GM23248 (cell line): ENCODE data around the gene C19orf12. TPM values are rescaled to one million over a fixed set of nuclear protein-coding genes. Genes with fewer than 3 reads are reported as not detected.

Experiments
- DNase-seq: peaks from one replicate; pipeline ENCODE4 v3.0.0-alpha.2; 2015
- H2AFZ ChIP-seq: fragments of 200-600 bp; sonication (generic); 2 replicates; pipeline ENCODE4 v1.6.1; 2016; ENCODE audit warnings: antibody characterized with exemption
- H3F3A ChIP-seq: fragments of 200-600 bp; sonication (generic); 2 replicates; pipeline ENCODE4 v1.6.1; 2016; ENCODE audit warnings: mild to moderate bottlenecking, antibody characterized with exemption, mixed run types; ENCODE audit not compliant: insufficient read depth
- H3K27ac ChIP-seq: fragments of 200-600 bp; sonication (generic); 2 replicates; pipeline ENCODE4 v1.5.1; 2016; ENCODE audit warnings: mild to moderate bottlenecking
- H3K27me3 ChIP-seq: fragments of 200-600 bp; sonication (generic); replicated peaks from 2 replicates; pipeline ENCODE4 v1.6.1; 2016; ENCODE audit warnings: mild to moderate bottlenecking; ENCODE audit not compliant: insufficient read depth
- H3K36me3 ChIP-seq: fragments of 200-600 bp; sonication (generic); 2 replicates; pipeline ENCODE4 v1.6.1; 2016; ENCODE audit warnings: low read depth, mild to moderate bottlenecking
- H3K4me1 ChIP-seq: fragments of 200-600 bp; sonication (generic); 2 replicates; pipeline ENCODE4 v1.6.1; 2016; ENCODE audit warnings: mild to moderate bottlenecking; ENCODE audit not compliant: insufficient read depth
- H3K4me2 ChIP-seq: fragments of 200-600 bp; sonication (generic); one replicate; pipeline ENCODE4 v1.6.1; 2016; ENCODE audit warnings: mild to moderate bottlenecking; ENCODE audit not compliant: unreplicated experiment
- H3K4me3 ChIP-seq: fragments of 200-600 bp; sonication (generic); 2 replicates; pipeline ENCODE4 v1.5.1; 2016; ENCODE audit warnings: mild to moderate bottlenecking
- H3K79me2 ChIP-seq: fragments of 200-600 bp; sonication (generic); 2 replicates; pipeline ENCODE4 v1.6.1; 2016; ENCODE audit warnings: mild to moderate bottlenecking; ENCODE audit not compliant: insufficient read depth
- H3K9ac ChIP-seq: fragments of 200-600 bp; sonication (generic); 2 replicates; pipeline ENCODE4 v1.6.1; 2016; ENCODE audit warnings: mild to moderate bottlenecking
- H3K9me2 ChIP-seq: fragments of 200-600 bp; sonication (generic); 2 replicates; pipeline ENCODE4 v1.6.1; 2016; ENCODE audit warnings: mixed run types, mild to moderate bottlenecking, moderate library complexity; ENCODE audit not compliant: insufficient read depth
- H3K9me3 ChIP-seq: fragments of 200-600 bp; sonication (generic); one replicate; pipeline ENCODE4 v1.6.1; 2017; ENCODE audit warnings: low read depth
- H4K20me1 ChIP-seq: fragments of 200-600 bp; sonication (generic); 2 replicates; pipeline ENCODE4 v1.6.0; 2016; ENCODE audit not compliant: insufficient read depth
- EZH2 ChIP-seq: fragments of 200-600 bp; sonication (generic); IDR thresholded peaks from 2 replicates; pipeline ENCODE4 v1.6.1; 2018; ENCODE audit warnings: antibody characterized with exemption, mild to moderate bottlenecking; ENCODE audit not compliant: insufficient read depth, poor library complexity, severe bottlenecking
- EZH2phosphoT487 ChIP-seq: fragments of 200-600 bp; sonication (generic); IDR thresholded peaks from 2 replicates; pipeline ENCODE4 v1.6.1; 2018; ENCODE audit warnings: antibody characterized with exemption, moderate library complexity, mild to moderate bottlenecking, low read depth; ENCODE audit not compliant: insufficient read depth
- WGBS, 2 experiments: methylation state at CpG; one replicate each; pipeline ENCODE4 v1.1.6; 2015 to 2017; ENCODE audit warnings: low lambda C conversion rate in 2 of 2, low coverage in 1 of 2; ENCODE audit errors: missing lambda C conversion rate in 2 of 2; 5-methylcytosine and 5-hydroxymethylcytosine counted together
- in situ Hi-C: fragments of 300-500 bp; cut with MboI; formaldehyde crosslinking; loops from 2 replicates; pipeline ENCODE4 v1.15.0; 2020
- polyA plus RNA-seq: library from polyadenylated mRNA; unstranded; fragments of >200 nt; fragmentation: Nextera tagmentation; extraction: Ambion mirVana; gene quantifications from 2 replicates; pipeline ENCODE4 v1.2.1, GENCODE V29; 2016
- total RNA-seq: library from RNA; depleted of rRNA; stranded (reverse); fragments of >200 nt; shearing (Covaris generic); gene quantifications from 2 replicates; pipeline ENCODE4 v1.2.3, GENCODE V29; 2014

The C19orf12 gene
- total and polyA plus RNA-seq, 2 experiments from 2014 or later = 34.2 to 45.7 TPM

DNA sequence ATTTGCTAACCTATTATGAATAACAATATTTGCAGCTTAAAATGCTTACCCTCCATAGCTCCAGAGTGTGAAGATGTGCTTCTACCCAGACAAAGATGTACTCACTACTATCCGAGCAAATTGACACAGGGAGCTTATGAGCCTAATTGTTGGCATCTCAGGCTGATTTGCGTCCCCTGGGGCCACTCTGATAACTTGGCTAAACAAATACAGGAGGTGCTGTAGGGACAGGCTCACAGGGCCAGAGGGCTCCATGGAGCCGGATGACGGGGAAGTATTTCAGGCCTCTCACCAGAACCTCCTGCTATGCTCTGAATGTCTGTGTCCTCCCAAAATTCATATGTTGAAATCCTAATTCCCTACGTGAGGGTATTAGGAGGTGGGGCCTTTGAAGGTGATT, 26.7 kb upstream of the C19orf12 start:
- 44 to 52% methylated on average over 5 of the region's 5 CpGs for WGBS, 2 experiments
- no peak overlapping the region for H3K4me2 ChIP-seq
- H3K4me1 ChIP-seq = no peaks in the 10 kb centered on the region
- peaks cover 17% of the 10 kb centered on the region; the same call in 1 of the 2 replicates for H3K27me3 ChIP-seq
- H3K27ac ChIP-seq = no peak overlapping the region
- H3K36me3 ChIP-seq = no peaks in the 10 kb centered on the region
- DNase-seq = no peak
- H2AFZ ChIP-seq = no peak overlapping the region
- in situ Hi-C loops = no loop called here
- no peaks in the 10 kb centered on the region for H3K79me2 ChIP-seq
- H4K20me1 ChIP-seq = no peaks in the 10 kb centered on the region
- H3K9me2 ChIP-seq = no peaks in the 10 kb centered on the region
- H3K4me3 ChIP-seq = no peak overlapping the region
- no peak overlapping the region for H3K9ac ChIP-seq
- H3K9me3 ChIP-seq = no peaks in the 10 kb centered on the region
- TF ChIP-seq EZH2 (no peak), EZH2phosphoT487 (no peak)
- no peaks in the 10 kb centered on the region for H3F3A ChIP-seq

DNA sequence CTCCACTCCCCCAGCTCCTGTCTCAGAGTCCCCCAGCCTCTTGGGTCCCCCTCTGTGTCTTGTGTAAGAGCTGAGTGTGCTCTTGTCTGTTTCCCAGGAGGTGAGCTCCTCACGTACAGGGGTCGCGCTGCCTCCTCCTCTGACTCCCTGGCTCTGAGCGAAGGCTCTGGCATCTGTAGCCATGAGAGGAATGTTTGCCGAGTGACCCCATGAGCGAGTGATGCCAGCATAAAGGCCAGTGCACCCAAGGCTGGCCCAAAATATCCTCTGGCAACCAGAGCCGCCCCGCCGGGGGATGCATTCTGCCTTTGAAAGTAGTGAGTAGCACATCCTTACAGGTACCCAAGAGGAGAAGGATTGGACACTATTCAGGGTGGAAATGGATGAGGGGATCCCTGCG, 26.2 kb upstream of the C19orf12 start:
- Histone ChIP-seq H3K4me2 (no peak overlapping the region), H3K27ac (no peak overlapping the region), H3K27me3 (peaks cover 22% of the 10 kb centered on the region; the same call in 1 of the 2 replicates), H3K9ac (no peak overlapping the region), H3K4me1 (no peaks in the 10 kb centered on the region), H3K4me3 (no peak overlapping the region), H3K79me2 (no peaks in the 10 kb centered on the region), H3F3A (no peaks in the 10 kb centered on the region), H4K20me1 (no peaks in the 10 kb centered on the region), H3K9me3 (no peaks in the 10 kb centered on the region), H3K36me3 (no peaks in the 10 kb centered on the region), H2AFZ (no peak overlapping the region), H3K9me2 (no peaks in the 10 kb centered on the region)
- in situ Hi-C loops = no loop called here
- no peak for DNase-seq
- TF ChIP-seq EZH2phosphoT487 = no peak
- no peak for TF ChIP-seq EZH2
- WGBS, 2 experiments = 57 to 60% methylated on average over 10 of the region's 10 CpGs

- Histone ChIP-seq H3K4me2 (no peak overlapping the region), H3K4me3 (no peak overlapping the region), H3K36me3 (no peaks in the 10 kb centered on the region), H3K27me3 (peaks cover 33% of the 10 kb centered on the region), H3K27ac (no peak overlapping the region), H3K9ac (no peak overlapping the region), H3F3A (no peaks in the 10 kb centered on the region), H3K9me2 (no peaks in the 10 kb centered on the region), H2AFZ (no peak overlapping the region), H3K9me3 (no peaks in the 10 kb centered on the region), H3K4me1 (no peaks in the 10 kb centered on the region), H3K79me2 (no peaks in the 10 kb centered on the region), H4K20me1 (no peaks in the 10 kb centered on the region)
- WGBS, 2 experiments = 58 to 62% methylated on average over 11 of the region's 11 CpGs
- TF ChIP-seq EZH2 (no peak), EZH2phosphoT487 (no peak)
- DNase-seq = no peak
- in situ Hi-C loops = no loop called here
Observed at GRCh38 chr19:29737461-29738000, 22.5 kb upstream of the C19orf12 start.

- DNase-seq = no peak
- Histone ChIP-seq H3K9ac (no peak overlapping the region), H3F3A (no peaks in the 10 kb centered on the region), H3K9me3 (no peaks in the 10 kb centered on the region), H3K4me1 (no peaks in the 10 kb centered on the region), H3K4me2 (no peak overlapping the region), H3K27me3 (peaks cover 39% of the 10 kb centered on the region), H3K27ac (no peak overlapping the region), H3K4me3 (no peak overlapping the region), H2AFZ (no peak overlapping the region), H3K9me2 (no peaks in the 10 kb centered on the region), H3K79me2 (no peaks in the 10 kb centered on the region), H3K36me3 (no peaks in the 10 kb centered on the region), H4K20me1 (no peaks in the 10 kb centered on the region)
- in situ Hi-C loops = no loop called here
- WGBS, 2 experiments = 47 to 57% methylated on average over 5 of the region's 5 CpGs
- TF ChIP-seq EZH2phosphoT487 (no peak), EZH2 (no peak)
Observed at GRCh38 chr19:29735829-29736228, 20.8 kb upstream of the C19orf12 start.

DNA sequence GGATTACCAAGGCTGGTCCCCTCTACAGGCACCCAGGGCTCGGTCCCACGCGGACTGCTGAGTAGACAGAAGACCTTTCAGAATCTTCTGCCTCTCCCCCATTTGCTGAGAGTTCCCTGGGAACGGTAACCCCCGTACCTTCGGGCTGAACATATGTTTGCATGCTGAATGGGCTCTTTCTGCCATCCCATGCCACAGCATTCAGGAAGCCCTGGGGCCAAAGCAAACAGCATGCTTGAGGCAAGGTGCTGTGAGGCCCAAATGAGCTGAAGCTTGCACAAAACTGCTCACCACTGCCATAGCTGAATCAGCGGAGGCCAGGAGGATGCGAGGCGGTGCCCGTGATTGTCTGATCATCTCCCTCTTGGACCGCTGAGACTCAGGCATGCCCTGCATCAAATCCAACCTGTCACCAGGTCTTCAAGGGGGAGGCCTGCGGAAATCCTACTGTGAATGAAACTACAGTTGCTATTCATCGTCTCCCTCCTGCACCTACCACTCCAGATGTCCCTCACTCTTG, 16.3 kb upstream of the C19orf12 start:
- TF ChIP-seq EZH2 (no peak), EZH2phosphoT487 (no peak)
- 86 to 87% methylated on average over 13 of the region's 13 CpGs for WGBS, 2 experiments
- no peak overlapping the region for H3K9ac ChIP-seq
- H3K9me2 ChIP-seq = no peaks in the 10 kb centered on the region
- no peak overlapping the region for H3K4me3 ChIP-seq
- no peaks in the 10 kb centered on the region for H4K20me1 ChIP-seq
- peaks cover 39% of the 10 kb centered on the region for H3K27me3 ChIP-seq
- no peak overlapping the region for H3K4me2 ChIP-seq
- H3K4me1 ChIP-seq = no peaks in the 10 kb centered on the region
- in situ Hi-C loops = no loop called here
- no peaks in the 10 kb centered on the region for H3F3A ChIP-seq
- H3K9me3 ChIP-seq = no peaks in the 10 kb centered on the region
- no peak overlapping the region for H3K27ac ChIP-seq
- H3K79me2 ChIP-seq = no peaks in the 10 kb centered on the region
- DNase-seq = no peak
- H2AFZ ChIP-seq = no peak overlapping the region
- no peaks in the 10 kb centered on the region for H3K36me3 ChIP-seq
